BLaER1 (cell line): ENCODE results near the gene UBALD2.
"Not testable (repeated sequence)": the region's sequence is repeated elsewhere in the genome, so short reads cannot be mapped to it uniquely, and the experiment has no call there.

Experiments
- H3K27ac ChIP-seq: shearing (Covaris generic); formaldehyde crosslinking; 2 replicates; pipeline ENCODE4 v1.8.1; 2022
- H3K27me3 ChIP-seq: shearing (Covaris generic); formaldehyde crosslinking; 2 replicates; pipeline ENCODE4 v1.8.1; 2022
- H3K36me3 ChIP-seq: shearing (Covaris generic); formaldehyde crosslinking; 2 replicates; pipeline ENCODE4 v1.8.1; 2022
- H3K4me1 ChIP-seq: shearing (Covaris generic); formaldehyde crosslinking; 2 replicates; pipeline ENCODE4 v1.8.1; 2022
- H3K4me2 ChIP-seq: shearing (Covaris generic); formaldehyde crosslinking; 2 replicates; pipeline ENCODE4 v1.8.1; 2022
- H3K4me3 ChIP-seq: shearing (Covaris generic); formaldehyde crosslinking; 2 replicates; pipeline ENCODE4 v1.8.1; 2022
- H3K9ac ChIP-seq: shearing (Covaris generic); formaldehyde crosslinking; 2 replicates; pipeline ENCODE4 v1.8.1; 2022
- H3K9me3 ChIP-seq: shearing (Covaris generic); formaldehyde crosslinking; 2 replicates; pipeline ENCODE4 v1.8.1; 2022
- H4K20me1 ChIP-seq: shearing (Covaris generic); formaldehyde crosslinking; 2 replicates; pipeline ENCODE4 v1.8.1; 2022
- Cebpa-rat ChIP-seq: shearing (Covaris generic); IDR thresholded peaks from 2 replicates; pipeline ENCODE4 v1.8.1; 2022

The UBALD2 gene

DNA sequence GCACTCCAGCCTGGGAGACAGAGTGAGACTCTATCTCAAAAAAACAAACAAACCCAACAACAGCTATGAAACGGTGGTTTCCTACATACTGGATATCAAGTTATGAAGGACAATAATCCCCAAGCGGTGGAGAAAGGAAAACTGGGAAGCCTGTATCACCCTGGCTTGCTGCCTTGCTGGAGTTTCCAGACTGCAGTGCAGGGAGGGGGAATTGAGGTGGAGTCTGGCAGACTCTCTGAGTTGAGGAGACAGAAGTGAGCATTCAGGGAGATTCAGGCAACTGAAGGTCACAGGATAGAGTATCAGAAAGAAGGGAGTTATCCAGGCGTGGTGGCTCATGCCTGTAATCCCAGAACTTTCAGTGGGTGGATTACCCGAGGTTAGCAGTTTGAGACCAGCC lies 31.0 kb downstream of the UBALD2 start:
- TF ChIP-seq Cebpa-rat, result no peak
- no peak overlapping the region for H3K4me3 ChIP-seq
- no peaks in the 10 kb centered on the region for H3K27me3 ChIP-seq
- no peaks in the 10 kb centered on the region for H3K9me3 ChIP-seq
- H3K27ac ChIP-seq, result no peak overlapping the region
- peaks cover 27% of the 10 kb centered on the region; the same call in 1 of the 2 replicates for H3K36me3 ChIP-seq
- no peak overlapping the region for H3K9ac ChIP-seq
- H3K4me2 ChIP-seq, result no peak overlapping the region
- H3K4me1 ChIP-seq, result peaks cover 8% of the 10 kb centered on the region; the same call in 1 of the 2 replicates
- no peaks in the 10 kb centered on the region for H4K20me1 ChIP-seq

DNA sequence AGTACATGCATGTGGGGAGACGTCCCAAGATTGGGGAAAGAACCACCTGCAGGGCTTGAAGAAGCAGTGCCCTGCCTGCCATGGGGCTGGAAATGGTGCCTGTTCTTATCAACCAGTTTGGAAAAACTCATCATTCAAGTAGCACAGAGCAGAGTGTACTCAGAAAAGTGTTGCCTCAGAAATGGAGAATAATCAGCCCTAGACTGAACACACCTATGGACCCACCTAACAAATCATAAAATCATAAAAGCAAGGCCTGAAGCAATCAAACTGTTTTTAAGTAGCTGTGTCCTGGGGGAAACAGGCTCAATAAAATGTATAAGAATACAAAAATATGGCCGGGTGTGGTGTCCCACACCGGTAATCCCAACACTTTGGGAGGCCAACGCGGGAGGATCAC lies 31.7 kb downstream of the UBALD2 start:
- Histone ChIP-seq H3K9me3 (no peaks in the 10 kb centered on the region), H3K4me2 (no peak overlapping the region), H4K20me1 (no peaks in the 10 kb centered on the region), H3K27me3 (no peaks in the 10 kb centered on the region), H3K27ac (no peak overlapping the region), H3K36me3 (peaks cover 20% of the 10 kb centered on the region; the same call in 1 of the 2 replicates), H3K9ac (no peak overlapping the region), H3K4me1 (peaks cover 8% of the 10 kb centered on the region; the same call in 1 of the 2 replicates), H3K4me3 (no peak overlapping the region)
- TF ChIP-seq Cebpa-rat, result no peak

DNA sequence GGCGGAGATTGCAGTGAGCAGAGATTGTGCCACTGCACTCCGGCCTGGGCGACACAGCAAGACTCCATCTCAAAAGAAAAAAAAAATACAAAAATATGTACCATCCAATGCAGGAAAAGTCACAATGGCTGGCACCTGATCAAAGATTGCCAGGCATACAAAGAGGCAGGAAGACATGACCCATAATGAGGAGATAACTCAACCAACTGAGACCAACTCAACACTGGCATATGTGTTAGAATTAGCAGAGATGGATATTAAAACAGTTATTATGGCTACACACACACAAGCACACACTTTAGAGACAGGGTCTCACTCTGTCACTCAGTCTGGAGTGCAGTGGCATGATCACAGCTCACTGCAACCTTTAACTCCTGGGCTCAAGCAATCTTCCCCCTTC lies 32.3 kb downstream of the UBALD2 start:
- no peaks in the 10 kb centered on the region for H3K9me3 ChIP-seq
- H4K20me1 ChIP-seq, result no peaks in the 10 kb centered on the region
- TF ChIP-seq Cebpa-rat, result no peak
- H3K4me1 ChIP-seq, result peaks cover 8% of the 10 kb centered on the region; the same call in 1 of the 2 replicates
- H3K4me3 ChIP-seq, result no peak overlapping the region
- H3K27ac ChIP-seq, result no peak overlapping the region
- H3K9ac ChIP-seq, result no peak overlapping the region
- H3K4me2 ChIP-seq, result no peak overlapping the region
- peaks cover 15% of the 10 kb centered on the region; the same call in 1 of the 2 replicates for H3K36me3 ChIP-seq
- H3K27me3 ChIP-seq, result no peaks in the 10 kb centered on the region

DNA sequence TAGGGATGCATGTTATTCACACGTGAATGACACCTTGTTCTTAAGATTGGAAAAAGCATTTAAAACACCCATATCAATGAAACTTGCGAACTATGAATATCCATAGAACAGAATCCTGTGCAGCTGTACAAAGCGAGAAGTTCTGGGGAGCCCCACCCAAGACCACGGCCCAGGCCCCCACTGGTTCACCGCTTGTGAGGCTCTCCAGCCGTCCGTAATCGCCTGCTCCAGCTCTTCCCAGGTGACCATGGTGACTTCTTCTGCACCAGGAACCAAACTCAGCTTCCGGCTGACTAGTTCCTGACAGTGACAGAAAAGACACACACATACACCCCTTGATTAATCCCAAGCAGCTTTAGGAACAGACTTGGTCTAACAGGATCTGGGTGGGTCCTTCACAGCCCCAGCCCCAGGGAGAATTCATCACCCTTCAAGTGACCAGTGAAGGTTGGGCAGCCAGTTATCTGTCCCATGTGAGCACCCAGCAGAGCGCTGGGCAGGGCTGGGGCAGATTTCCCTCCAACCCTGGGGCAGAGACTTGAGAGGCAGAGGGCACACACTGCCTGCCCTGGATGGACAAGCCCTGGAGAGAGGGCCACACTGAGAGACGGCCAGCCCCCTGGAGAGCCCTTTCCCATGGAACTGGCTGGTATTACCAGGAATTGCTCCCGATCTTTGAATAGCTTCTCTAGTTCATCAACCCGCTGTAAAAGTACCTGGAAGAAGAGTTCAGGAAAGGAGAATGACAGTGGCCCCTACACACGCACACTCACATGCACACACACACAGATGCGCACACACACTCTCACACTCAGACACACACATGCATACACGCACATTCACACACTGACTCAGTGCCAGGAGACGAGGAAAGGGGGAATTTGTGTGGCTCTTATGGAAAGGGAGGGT lies 39.3 kb downstream of the UBALD2 start:
- Histone ChIP-seq H3K27me3 (no peaks in the 10 kb centered on the region), H3K36me3 (peaks cover 24% of the 10 kb centered on the region), H3K27ac (no peak overlapping the region), H4K20me1 (no peaks in the 10 kb centered on the region), H3K4me2 (no peak overlapping the region), H3K9me3 (no peaks in the 10 kb centered on the region), H3K9ac (no peak overlapping the region), H3K4me1 (peaks cover 5% of the 10 kb centered on the region; the same call in 1 of the 2 replicates), H3K4me3 (no peak overlapping the region)
- TF ChIP-seq Cebpa-rat, result no peak

DNA sequence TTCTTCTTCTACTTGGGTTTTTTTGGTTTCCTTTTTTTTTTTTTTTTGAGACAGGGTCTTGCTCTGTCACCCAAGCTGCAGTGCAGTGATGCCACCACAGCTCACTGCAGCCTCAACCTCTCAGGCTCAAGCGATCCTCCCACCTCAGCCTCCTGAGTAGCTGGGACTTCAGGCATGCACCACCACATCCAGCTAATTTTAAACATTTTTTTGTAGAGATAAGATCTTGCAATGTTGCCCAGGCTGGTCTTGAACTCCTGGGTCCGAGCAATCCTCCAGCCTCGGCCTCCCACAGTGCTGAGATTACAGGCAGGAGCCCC lies 39.9 kb downstream of the UBALD2 start:
- H3K4me1 ChIP-seq, H3K9me3 ChIP-seq, H4K20me1 ChIP-seq, H3K9ac ChIP-seq, H3K27ac ChIP-seq, H3K4me3 ChIP-seq, H3K4me2 ChIP-seq, H3K27me3 ChIP-seq: not testable (repeated sequence)
- H3K36me3 ChIP-seq, result peaks cover 29% of the 10 kb centered on the region

DNA sequence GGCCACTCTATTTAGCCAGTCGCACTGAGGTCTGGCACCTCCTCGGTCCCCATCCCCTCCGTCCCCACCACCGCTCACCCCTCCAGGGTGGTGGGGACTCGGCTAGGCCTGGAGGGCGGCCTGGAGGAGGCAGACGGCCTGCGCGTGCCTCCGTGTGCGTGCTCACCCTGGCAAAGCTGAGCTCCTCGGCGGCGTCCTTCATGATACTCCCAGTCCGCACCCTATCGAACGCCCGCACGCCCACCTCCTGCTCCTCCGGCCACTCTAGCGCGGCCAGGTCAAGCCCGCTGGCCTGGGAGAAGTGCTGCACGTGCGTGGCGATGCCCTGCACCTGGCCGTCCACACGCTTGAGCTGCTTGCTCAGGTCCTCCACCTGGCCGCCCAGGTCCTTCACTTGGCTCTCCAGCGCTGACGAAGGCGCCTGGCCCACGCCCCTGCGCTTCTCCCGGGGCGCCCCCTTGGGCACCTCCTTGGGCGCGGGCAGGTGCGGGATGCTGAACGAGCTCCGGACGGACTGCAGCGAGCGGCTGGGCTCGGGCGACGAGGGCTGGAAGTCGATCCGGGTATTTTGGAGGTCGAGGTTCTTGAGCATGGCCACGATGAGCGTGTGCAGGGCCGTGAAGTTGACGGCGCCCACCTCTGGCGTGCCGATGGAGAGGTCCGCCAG lies 42.3 kb downstream of the UBALD2 start:
- TF ChIP-seq Cebpa-rat, result no peak
- Histone ChIP-seq H3K4me2 (no peak overlapping the region), H3K9ac (no peak overlapping the region), H3K9me3 (no peaks in the 10 kb centered on the region), H4K20me1 (no peaks in the 10 kb centered on the region), H3K36me3 (peaks cover 53% of the 10 kb centered on the region), H3K27me3 (no peaks in the 10 kb centered on the region), H3K27ac (no peak overlapping the region), H3K4me1 (peaks cover 5% of the 10 kb centered on the region; the same call in 1 of the 2 replicates), H3K4me3 (no peak overlapping the region)

DNA sequence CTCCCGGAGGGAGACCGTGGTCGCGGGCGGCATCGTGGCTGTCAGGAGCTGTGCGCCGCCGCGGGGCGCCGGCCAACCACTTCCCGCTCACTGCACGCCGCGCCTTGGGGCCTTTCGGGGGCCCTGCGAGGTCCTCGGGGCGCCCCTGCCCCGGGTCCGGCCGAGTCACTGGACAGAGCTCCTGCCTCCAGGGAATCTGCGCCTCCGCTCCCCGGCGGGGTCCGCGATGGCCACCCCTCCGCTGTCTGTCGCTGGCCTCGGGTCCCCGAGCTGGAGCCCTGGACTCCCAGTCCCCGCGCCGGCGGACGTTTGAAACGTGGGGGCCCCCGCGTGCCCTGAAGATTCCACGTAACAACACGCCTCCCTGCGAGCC lies 42.8 kb downstream of the UBALD2 start, which contains the start of gene QRICH2:
TSS of gene QRICH2 (minus strand) at position 311 of the 373 bp plus-strand sequence. CDS start at position 33, 278 bp downstream.
- Histone ChIP-seq H3K4me2 (no peak within 1 kb of the TSS), H3K9me3 (no peaks in the 10 kb centered on the region), H3K4me3 (no peak within 1 kb of the TSS), H3K4me1 (peaks cover 5% of the 10 kb centered on the region; the same call in 1 of the 2 replicates), H3K27ac (no peak within 1 kb of the TSS), H4K20me1 (no peaks in the 10 kb centered on the region), H3K9ac (no peak within 1 kb of the TSS), H3K36me3 (peaks cover 58% of the 10 kb centered on the region), H3K27me3 (no peaks in the 10 kb centered on the region)
- no peak for TF ChIP-seq Cebpa-rat

DNA sequence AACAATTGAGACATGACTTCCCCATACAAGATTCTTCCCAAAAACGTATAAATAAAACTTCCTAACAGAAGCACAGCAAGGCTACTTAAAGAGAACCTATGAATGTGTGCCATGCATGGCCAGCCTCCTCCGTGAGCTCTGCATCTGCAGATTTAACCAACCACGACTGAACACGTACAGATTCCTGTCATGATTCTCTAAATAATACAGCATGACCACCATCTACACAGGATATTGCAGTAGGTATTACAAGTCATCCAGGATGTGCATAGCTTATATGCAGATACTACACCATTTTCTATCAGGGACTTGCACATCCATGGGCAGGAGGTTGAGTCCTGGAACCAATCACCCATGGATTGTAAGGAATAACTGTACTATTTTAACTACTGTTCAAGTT lies 44.3 kb downstream of the UBALD2 start:
- no peak for TF ChIP-seq Cebpa-rat
- Histone ChIP-seq H3K4me2 (no peak overlapping the region), H3K4me3 (no peak overlapping the region), H4K20me1 (no peaks in the 10 kb centered on the region), H3K4me1 (no peaks in the 10 kb centered on the region), H3K36me3 (peaks cover 70% of the 10 kb centered on the region), H3K27ac (no peak overlapping the region), H3K9ac (no peak overlapping the region), H3K27me3 (no peaks in the 10 kb centered on the region), H3K9me3 (no peaks in the 10 kb centered on the region)

DNA sequence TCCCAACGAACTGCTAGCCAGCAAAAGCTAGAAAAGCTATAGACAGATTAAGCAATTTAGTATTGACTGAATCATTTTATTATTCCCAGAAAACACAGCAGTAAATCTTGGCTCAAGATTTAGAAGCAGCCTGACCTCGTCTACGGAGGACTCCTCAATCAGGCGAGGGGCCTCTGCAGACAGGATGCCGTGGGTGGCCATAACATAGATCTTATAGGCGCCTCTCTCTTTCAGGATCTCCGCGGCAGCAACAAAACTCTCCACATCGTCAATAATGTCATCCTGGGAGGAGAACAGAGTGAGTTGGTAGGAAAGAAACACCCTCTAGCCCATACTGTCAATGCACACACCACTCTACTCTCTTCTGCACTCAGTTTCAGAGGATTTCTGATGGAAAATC lies 47.6 kb downstream of the UBALD2 start:
- TF ChIP-seq Cebpa-rat, result no peak
- Histone ChIP-seq H3K27me3 (no peaks in the 10 kb centered on the region), H3K36me3 (peaks cover 84% of the 10 kb centered on the region), H3K9me3 (no peaks in the 10 kb centered on the region), H3K9ac (no peak overlapping the region), H3K27ac (no peak overlapping the region), H3K4me2 (no peak overlapping the region), H3K4me3 (no peak overlapping the region), H4K20me1 (no peaks in the 10 kb centered on the region), H3K4me1 (no peaks in the 10 kb centered on the region)

DNA sequence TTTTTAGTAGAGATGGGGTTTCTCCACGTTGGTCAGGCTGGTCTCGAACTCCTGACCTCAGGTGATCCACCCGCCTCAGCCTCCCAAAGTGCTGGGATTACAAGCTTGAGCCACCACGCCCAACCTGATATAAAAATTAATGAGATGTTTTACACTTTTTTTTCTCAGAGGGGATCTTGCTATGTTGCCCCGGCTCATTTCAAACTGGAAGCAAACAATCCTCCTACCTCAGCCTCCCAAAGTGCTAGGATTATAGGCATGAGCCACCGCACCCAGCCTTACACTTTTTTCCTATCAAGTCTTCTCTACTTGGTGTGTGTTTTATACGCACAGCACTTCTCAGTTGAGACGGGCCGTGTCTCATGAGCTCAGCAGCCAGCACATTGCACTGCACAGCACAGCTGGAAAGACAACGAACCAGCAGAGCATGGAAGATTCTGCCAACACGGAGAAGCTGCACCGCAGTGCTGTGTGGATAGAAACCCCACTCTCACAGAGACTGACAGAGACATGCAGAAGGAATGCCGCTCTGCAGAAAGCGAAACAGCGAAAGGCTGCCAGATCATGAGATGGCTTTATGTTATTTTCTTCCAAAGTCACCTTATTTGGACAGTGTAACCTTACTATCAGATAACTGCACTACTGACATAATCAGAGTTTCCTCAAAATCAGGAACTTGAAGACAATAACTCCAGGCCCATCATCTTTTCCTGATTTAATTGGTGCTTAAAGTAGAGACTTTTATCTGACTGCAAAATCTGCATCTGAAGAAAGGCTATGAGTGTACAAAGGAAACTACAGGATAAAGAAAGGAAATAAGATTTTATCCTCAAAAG lies 49.5 kb downstream of the UBALD2 start:
- H3K27ac ChIP-seq, result no peak overlapping the region
- H3K4me3 ChIP-seq, result no peak overlapping the region
- H3K9ac ChIP-seq, result no peak overlapping the region
- no peaks in the 10 kb centered on the region for H4K20me1 ChIP-seq
- H3K9me3 ChIP-seq, result no peaks in the 10 kb centered on the region
- no peaks in the 10 kb centered on the region for H3K4me1 ChIP-seq
- TF ChIP-seq Cebpa-rat, result no peak
- H3K27me3 ChIP-seq, result no peaks in the 10 kb centered on the region
- H3K36me3 ChIP-seq, result peaks cover 84% of the 10 kb centered on the region
- no peak overlapping the region for H3K4me2 ChIP-seq
